HepG2 (cell line): ENCODE measurements around the gene HMGN4. TPM values are rescaled to one million over a fixed set of nuclear protein-coding genes. Genes with fewer than 3 reads are reported as not detected.

Source experiments
- ISX ChIP-seq: sonication (generic); formaldehyde crosslinking; conservative IDR thresholded peaks from 2 replicates; pipeline ENCODE4 v1.5.0; 2020; ENCODE audit warnings: missing genetic modification reagents
- RBM39 ChIP-seq: fragments of 200-400 bp; formaldehyde crosslinking; IDR thresholded peaks from one replicate; pipeline ENCODE4 v1.6.1; 2018; ENCODE audit warnings: antibody characterized with exemption, mild to moderate bottlenecking, low read depth, low read length; ENCODE audit not compliant: poor library complexity, severe bottlenecking
- SCMH1 ChIP-seq: sonication (generic); formaldehyde crosslinking; IDR thresholded peaks from 2 replicates; pipeline ENCODE4 v1.9.0; 2021; ENCODE audit warnings: missing genetic modification reagents, mild to moderate bottlenecking, borderline replicate concordance
- SIN3A ChIP-seq: IDR thresholded peaks from 2 replicates; pipeline ENCODE4 v1.6.1; 2011; ENCODE audit warnings: low read depth, mild to moderate bottlenecking, control low read depth, low read length, borderline replicate concordance
- SMARCC2 ChIP-seq: fragments of 450-650 bp; IDR thresholded peaks from 2 replicates; pipeline ENCODE4 v1.6.1; 2017; ENCODE audit warnings: antibody characterized with exemption, mild to moderate bottlenecking
- SOX13 ChIP-seq, 3 experiments: fragments of 450-650 bp in 1 of 3; sonication (generic) in 1 of 3; formaldehyde crosslinking in 1 of 3; IDR thresholded peaks in 2 of 3; conservative IDR thresholded peaks in 1 of 3; 2 replicates each; pipeline versions ENCODE4 v1.5.0 to v1.6.1; 2016 to 2020; ENCODE audit warnings: antibody characterized with exemption in 1 of 3, mild to moderate bottlenecking in 1 of 3, missing compliant biosample characterization in 1 of 3, missing genetic modification reagents in 1 of 3, moderate library complexity in 1 of 3
- SRSF9 ChIP-seq: fragments of 200-400 bp; formaldehyde crosslinking; IDR thresholded peaks from 2 replicates; pipeline ENCODE4 v1.6.1; 2018; ENCODE audit warnings: borderline replicate concordance, mild to moderate bottlenecking, low read depth, low read length; ENCODE audit not compliant: insufficient read depth, poor library complexity, severe bottlenecking
- TBP ChIP-seq: sonication (generic); formaldehyde crosslinking; IDR thresholded peaks from 2 replicates; pipeline ENCODE4 v1.5.0; 2020; ENCODE audit warnings: missing genetic modification reagents
- ZKSCAN5 ChIP-seq: sonication (generic); formaldehyde crosslinking; IDR thresholded peaks from 2 replicates; pipeline ENCODE4 v1.5.1; 2020; ENCODE audit warnings: mild to moderate bottlenecking, missing genetic modification reagents
- ZNF558 ChIP-seq: sonication (generic); formaldehyde crosslinking; IDR thresholded peaks from 2 replicates; pipeline ENCODE4 v1.9.0; 2022; ENCODE audit warnings: mild to moderate bottlenecking, missing genetic modification reagents, borderline replicate concordance
- ZNF776 ChIP-seq: sonication (generic); formaldehyde crosslinking; IDR thresholded peaks from 2 replicates; pipeline ENCODE4 v1.4.0; 2020; ENCODE audit warnings: mild to moderate bottlenecking, missing genetic modification reagents
- ZSCAN29 ChIP-seq: sonication (generic); formaldehyde crosslinking; conservative IDR thresholded peaks from 2 replicates; pipeline ENCODE4 v1.4.0; 2020; ENCODE audit warnings: mild to moderate bottlenecking, missing genetic modification reagents
- polyA plus RNA-seq, 8 experiments: library from polyadenylated mRNA; depleted of rRNA in 3 of 8; stranded (reverse) in 7 of 8; unstranded in 1 of 8; fragments of >200 nt; fragmentation: Illumina TruSeq in 4 of 8; extraction: Trizol in 4 of 8; gene quantifications; 2 replicates each; pipeline versions ENCODE4 v1.2.1 to v1.2.3, GENCODE V29; 2011 to 2016; ENCODE audit warnings: low read depth in 4 of 8, missing spikeins in 1 of 8, mixed read lengths in 1 of 8; ENCODE audit not compliant: insufficient read depth in 1 of 8
- total RNA-seq, 5 experiments: library from RNA; depleted of rRNA; stranded (reverse); fragments of >200 nt; fragmentation: Illumina TruSeq; extraction: Trizol; gene quantifications; 2 replicates each; pipeline ENCODE4 v1.2.3, GENCODE V29; 2016; ENCODE audit warnings: low read depth in 1 of 5
- TF ChIP-seq, protein P1 (sequence below): sonication (generic); formaldehyde crosslinking; IDR thresholded peaks from 2 replicates; pipeline ENCODE4 v1.4.0; 2020; ENCODE audit warnings: mild to moderate bottlenecking, missing genetic modification reagents, borderline replicate concordance
- TF ChIP-seq, protein P2 (sequence below): sonication (generic); formaldehyde crosslinking; IDR thresholded peaks from 2 replicates; pipeline ENCODE4 v1.4.0; 2020; ENCODE audit warnings: missing genetic modification reagents; ENCODE audit errors: not compliant biosample characterization
- TF ChIP-seq, protein P3 (sequence below): IDR thresholded peaks from 2 replicates; pipeline ENCODE4 v1.6.1; 2016; ENCODE audit warnings: missing genetic modification reagents, missing compliant biosample characterization
- TF ChIP-seq, protein P4 (sequence below): sonication (generic); formaldehyde crosslinking; IDR thresholded peaks from 2 replicates; pipeline ENCODE4 v1.4.0; 2020; ENCODE audit warnings: mild to moderate bottlenecking, missing genetic modification reagents
- TF ChIP-seq, protein P5 (sequence below): IDR thresholded peaks from 2 replicates; pipeline ENCODE4 v1.6.1; 2012; ENCODE audit warnings: low read depth, low read length, improper control_type of control experiment
- TF ChIP-seq, protein P6 (sequence below): sonication (generic); formaldehyde crosslinking; IDR thresholded peaks from 2 replicates; pipeline ENCODE4 v1.9.0; 2021; ENCODE audit warnings: missing genetic modification reagents, mild to moderate bottlenecking, borderline replicate concordance

Gene HMGN4
- total and polyA plus RNA-seq, 2 of the 13 experiments (the other 11 are each of a cell fraction or from before 2014, with no cell fraction given), result 39.9 to 52.1 TPM

DNA sequence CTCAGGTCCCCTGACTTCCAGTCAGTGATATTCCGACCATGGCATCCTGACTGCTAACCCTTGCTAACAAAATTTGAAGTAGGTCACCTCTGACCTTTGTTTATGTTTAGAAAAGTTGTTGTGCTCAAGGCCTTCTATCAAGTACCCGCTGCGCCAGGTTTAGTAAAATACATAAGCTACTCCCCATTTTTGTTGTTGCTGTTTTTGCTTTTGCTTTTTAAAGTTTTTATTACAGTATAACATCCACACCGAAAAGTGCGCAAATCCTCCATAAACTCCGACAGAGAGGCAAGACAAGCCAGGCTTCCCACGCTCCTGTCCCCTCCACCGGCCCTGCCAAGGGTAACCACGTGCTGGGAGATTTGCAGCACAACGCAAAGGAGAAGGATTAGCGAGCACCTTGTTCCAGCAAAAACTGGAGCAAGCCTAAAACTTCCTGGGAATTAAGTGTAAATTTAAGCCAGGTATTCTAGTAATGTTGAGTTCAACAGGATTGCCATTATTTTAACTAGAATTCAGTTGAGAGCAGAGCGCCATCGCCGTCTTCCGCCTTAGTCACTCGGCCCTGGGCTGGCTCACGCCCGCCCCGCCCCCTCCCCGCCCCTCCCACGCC lies 17.8 kb upstream of the HMGN4 start (continued):
- TF ChIP-seq, protein P1, sequence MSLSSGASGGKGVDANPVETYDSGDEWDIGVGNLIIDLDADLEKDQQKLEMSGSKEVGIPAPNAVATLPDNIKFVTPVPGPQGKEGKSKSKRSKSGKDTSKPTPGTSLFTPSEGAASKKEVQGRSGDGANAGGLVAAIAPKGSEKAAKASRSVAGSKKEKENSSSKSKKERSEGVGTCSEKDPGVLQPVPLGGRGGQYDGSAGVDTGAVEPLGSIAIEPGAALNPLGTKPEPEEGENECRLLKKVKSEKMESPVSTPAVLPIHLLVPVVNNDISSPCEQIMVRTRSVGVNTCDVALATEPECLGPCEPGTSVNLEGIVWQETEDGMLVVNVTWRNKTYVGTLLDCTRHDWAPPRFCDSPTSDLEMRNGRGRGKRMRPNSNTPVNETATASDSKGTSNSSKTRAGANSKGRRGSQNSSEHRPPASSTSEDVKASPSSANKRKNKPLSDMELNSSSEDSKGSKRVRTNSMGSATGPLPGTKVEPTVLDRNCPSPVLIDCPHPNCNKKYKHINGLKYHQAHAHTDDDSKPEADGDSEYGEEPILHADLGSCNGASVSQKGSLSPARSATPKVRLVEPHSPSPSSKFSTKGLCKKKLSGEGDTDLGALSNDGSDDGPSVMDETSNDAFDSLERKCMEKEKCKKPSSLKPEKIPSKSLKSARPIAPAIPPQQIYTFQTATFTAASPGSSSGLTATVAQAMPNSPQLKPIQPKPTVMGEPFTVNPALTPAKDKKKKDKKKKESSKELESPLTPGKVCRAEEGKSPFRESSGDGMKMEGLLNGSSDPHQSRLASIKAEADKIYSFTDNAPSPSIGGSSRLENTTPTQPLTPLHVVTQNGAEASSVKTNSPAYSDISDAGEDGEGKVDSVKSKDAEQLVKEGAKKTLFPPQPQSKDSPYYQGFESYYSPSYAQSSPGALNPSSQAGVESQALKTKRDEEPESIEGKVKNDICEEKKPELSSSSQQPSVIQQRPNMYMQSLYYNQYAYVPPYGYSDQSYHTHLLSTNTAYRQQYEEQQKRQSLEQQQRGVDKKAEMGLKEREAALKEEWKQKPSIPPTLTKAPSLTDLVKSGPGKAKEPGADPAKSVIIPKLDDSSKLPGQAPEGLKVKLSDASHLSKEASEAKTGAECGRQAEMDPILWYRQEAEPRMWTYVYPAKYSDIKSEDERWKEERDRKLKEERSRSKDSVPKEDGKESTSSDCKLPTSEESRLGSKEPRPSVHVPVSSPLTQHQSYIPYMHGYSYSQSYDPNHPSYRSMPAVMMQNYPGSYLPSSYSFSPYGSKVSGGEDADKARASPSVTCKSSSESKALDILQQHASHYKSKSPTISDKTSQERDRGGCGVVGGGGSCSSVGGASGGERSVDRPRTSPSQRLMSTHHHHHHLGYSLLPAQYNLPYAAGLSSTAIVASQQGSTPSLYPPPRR (CRISPR knock-in tag), result no peak
- TF ChIP-seq, protein P2, sequence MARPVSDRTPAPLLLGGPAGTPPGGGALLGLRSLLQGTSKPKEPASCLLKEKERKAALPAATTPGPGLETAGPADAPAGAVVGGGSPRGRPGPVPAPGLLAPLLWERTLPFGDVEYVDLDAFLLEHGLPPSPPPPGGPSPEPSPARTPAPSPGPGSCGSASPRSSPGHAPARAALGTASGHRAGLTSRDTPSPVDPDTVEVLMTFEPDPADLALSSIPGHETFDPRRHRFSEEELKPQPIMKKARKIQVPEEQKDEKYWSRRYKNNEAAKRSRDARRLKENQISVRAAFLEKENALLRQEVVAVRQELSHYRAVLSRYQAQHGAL (CRISPR knock-in tag), result no peak
- TF ChIP-seq ZKSCAN5 (CRISPR knock-in tag) (no peak), ZSCAN29 (CRISPR knock-in tag) (no peak), SMARCC2 (no peak), SOX13 (IDR thresholded peaks at IDR 0.05) (no peak), SOX13 (CRISPR knock-in tag; conservative IDR thresholded peaks at IDR 0.05 in 1 of 2, IDR thresholded peaks at IDR 0.05 in 1 of 2) (peak in 1 of 2 experiments; percentile 21; a peak in 1 of 4 replicates), SIN3A (no peak; the same call in 1 of the 2 replicates), ZNF558 (CRISPR knock-in tag) (peak; percentile 29; the same call in 1 of the 2 replicates), ZNF776 (CRISPR knock-in tag) (no peak), ISX (CRISPR knock-in tag) (no peak), RBM39 (no peak), TBP (CRISPR knock-in tag) (no peak), SCMH1 (CRISPR knock-in tag) (no peak), SRSF9 (no peak)
- TF ChIP-seq, protein P3, sequence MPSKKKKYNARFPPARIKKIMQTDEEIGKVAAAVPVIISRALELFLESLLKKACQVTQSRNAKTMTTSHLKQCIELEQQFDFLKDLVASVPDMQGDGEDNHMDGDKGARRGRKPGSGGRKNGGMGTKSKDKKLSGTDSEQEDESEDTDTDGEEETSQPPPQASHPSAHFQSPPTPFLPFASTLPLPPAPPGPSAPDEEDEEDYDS, result no peak
- TF ChIP-seq, protein P4, sequence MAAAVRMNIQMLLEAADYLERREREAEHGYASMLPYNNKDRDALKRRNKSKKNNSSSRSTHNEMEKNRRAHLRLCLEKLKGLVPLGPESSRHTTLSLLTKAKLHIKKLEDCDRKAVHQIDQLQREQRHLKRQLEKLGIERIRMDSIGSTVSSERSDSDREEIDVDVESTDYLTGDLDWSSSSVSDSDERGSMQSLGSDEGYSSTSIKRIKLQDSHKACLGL (CRISPR knock-in tag), result 0 out of 2 replicates have a peak, but pooled peaks have one; percentile 27
- TF ChIP-seq, protein P5, sequence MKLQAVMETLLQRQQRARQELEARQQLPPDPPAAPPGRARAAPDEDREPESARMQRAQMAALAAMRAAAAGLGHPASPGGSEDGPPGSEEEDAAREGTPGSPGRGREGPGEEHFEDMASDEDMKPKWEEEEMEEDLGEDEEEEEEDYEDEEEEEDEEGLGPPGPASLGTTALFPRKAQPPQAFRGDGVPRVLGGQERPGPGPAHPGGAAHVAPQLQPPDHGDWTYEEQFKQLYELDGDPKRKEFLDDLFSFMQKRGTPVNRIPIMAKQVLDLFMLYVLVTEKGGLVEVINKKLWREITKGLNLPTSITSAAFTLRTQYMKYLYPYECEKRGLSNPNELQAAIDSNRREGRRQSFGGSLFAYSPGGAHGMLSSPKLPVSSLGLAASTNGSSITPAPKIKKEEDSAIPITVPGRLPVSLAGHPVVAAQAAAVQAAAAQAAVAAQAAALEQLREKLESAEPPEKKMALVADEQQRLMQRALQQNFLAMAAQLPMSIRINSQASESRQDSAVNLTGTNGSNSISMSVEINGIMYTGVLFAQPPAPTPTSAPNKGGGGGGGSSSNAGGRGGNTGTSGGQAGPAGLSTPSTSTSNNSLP, result no peak
- TF ChIP-seq, protein P6, sequence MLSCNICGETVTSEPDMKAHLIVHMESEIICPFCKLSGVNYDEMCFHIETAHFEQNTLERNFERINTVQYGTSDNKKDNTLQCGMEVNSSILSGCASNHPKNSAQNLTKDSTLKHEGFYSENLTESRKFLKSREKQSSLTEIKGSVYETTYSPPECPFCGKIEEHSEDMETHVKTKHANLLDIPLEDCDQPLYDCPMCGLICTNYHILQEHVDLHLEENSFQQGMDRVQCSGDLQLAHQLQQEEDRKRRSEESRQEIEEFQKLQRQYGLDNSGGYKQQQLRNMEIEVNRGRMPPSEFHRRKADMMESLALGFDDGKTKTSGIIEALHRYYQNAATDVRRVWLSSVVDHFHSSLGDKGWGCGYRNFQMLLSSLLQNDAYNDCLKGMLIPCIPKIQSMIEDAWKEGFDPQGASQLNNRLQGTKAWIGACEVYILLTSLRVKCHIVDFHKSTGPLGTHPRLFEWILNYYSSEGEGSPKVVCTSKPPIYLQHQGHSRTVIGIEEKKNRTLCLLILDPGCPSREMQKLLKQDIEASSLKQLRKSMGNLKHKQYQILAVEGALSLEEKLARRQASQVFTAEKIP (CRISPR knock-in tag), result no peak
